Measurements from ENCODE around the gene CALR3. TPM values are rescaled to one million over a fixed set of nuclear protein-coding genes. Genes with fewer than 3 reads are reported as not detected.

CALR3 gene
- total and polyA plus RNA-seq, 2 of the 8 experiments (the other 6 are each of a cell fraction or from before 2014, with no cell fraction given) = 0.11 to 0.32 TPM

- no peak for TF ChIP-seq EZH2 (IDR thresholded peaks at IDR 0.05; ENCODE audit: low read depth, low read length, severe bottlenecking)
- TF ChIP-seq BCL11A (IDR thresholded peaks at IDR 0.05; ENCODE audit: low read depth in 2 of 2, low read length in 2 of 2) = no peak
- no peak for TF ChIP-seq NANOG (IDR thresholded peaks at IDR 0.05; ENCODE audit: insufficient read depth, low read depth, low read length, poor library complexity, severe bottlenecking)
- TF ChIP-seq SRF (IDR thresholded peaks at IDR 0.05; ENCODE audit: low read depth, low read length) = no peak
- no peak for TF ChIP-seq BACH1 (IDR thresholded peaks at IDR 0.05; ENCODE audit: low read length)
- TF ChIP-seq SIRT6 (IDR thresholded peaks at IDR 0.05; ENCODE audit: low read length) = no peak
Observed at GRCh38 chr19:16456652-16457194, 39.2 kb downstream of the CALR3 start (continued).

Measured in H1 (cell line).